ENCODE measurements around the gene CTSD.
"Not testable (repeated sequence)": the region's sequence is repeated elsewhere in the genome, so short reads cannot be mapped to it uniquely, and the experiment has no call there.

The CTSD gene

GRCh38 chr11:1763796-1764661 is at the start of gene CTSD:
Gene CTSD (minus strand): TSS chr11:1763927. CDS start chr11:1763859, 68 bp downstream.
- peak; percentile 86 to 87 for DNase-seq

DNA sequence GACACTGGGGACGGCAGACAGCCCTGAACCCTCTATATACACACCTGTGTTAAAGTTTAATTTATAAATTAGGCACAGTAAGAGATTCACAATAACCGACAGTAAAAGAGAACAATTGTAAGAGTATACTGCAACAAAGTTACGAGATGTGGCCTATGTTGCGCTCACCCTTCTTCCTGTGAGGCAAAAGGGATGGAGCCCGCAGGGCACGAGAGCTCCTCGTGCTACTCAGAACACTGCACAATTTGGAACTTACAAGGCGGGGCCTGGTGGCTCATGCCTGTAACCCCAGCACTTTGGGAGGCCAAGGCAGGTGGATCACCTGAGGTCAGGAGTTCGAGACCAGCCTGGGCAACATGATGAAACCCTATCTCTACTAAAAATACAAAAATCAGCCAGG is 49.6 kb upstream of the CTSD start:
- DNase-seq: not testable (repeated sequence)

- DNase-seq: no peak
Observed at GRCh38 chr11:1812801-1813200, 49.1 kb upstream of the CTSD start.

- no peak for DNase-seq
Observed at GRCh38 chr11:1812274-1812673, 48.5 kb upstream of the CTSD start.

DNA sequence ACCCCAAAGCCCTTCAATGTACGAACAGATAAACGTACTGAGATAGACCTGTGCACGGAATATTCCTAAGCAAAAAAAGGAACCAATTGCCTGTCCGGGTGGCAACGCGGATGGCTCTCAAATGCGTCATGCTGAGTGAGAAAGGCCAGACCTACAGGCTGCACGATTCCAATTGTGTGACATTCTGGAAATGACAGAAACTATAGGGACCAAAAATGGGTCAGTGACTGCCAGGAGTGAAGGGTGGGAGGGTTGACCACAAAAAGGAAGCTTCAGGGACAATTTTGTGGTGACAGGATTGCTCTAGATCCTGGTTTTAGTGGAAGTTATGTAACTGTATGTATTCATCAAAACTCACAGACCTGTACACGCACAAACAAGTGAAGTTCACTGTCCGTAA is 47.0 kb upstream of the CTSD start:
- peak in 1 of 2 donors; percentile 29 for DNase-seq

GRCh38 chr11:1807264-1807995 is 43.7 kb upstream of the CTSD start:
- DNase-seq: no peak

DNA sequence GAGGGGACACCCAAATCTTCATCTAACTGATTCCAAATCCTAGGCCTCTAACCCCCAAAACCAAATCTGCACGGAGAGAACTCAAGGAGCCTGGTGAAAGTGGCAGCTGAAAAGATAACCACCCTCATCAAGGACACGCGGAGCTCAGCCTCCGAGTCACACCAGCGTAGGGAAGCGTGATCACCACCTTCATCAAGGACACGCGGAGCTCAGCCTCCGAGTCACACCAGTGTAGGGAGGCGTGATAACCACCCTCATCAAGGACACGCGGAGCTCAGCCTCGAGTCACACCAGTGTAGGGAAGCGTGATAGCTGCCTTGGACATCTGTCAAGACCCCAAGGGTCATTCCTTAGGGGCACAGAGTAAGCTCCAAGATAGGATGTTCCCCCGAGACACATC is 41.8 kb upstream of the CTSD start:
- DNase-seq: no peak

- DNase-seq: not testable (repeated sequence)
Observed at GRCh38 chr11:1803835-1804519, 40.2 kb upstream of the CTSD start.

- DNase-seq: no peak
Observed at GRCh38 chr11:1803246-1803645, 39.5 kb upstream of the CTSD start.

- no peak for DNase-seq
Observed at GRCh38 chr11:1797391-1798125, 33.8 kb upstream of the CTSD start.

GRCh38 chr11:1796413-1797011 is 32.8 kb upstream of the CTSD start:
- DNase-seq: no peak

DNA sequence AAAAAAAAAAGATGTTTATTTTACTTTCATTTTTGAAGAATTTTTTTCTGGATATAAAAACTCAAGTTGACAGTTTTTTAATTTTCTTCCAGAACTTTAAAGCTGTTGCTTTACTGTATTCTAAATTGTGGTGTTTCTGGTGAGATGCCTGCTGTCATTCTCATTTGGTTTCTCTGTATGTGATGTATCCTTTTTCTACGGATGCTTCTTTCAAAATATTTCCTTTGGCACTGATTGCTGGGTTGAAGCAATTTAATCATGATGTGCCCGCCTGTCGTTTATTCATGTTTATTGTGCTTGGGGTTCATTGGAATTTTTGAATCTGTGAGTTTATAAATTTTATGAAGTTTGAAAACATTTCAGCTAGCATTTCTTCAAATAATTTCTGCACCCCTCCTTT is 29.4 kb upstream of the CTSD start:
- no peak for DNase-seq

- no peak for DNase-seq
Observed at GRCh38 chr11:1792461-1792860, 28.7 kb upstream of the CTSD start.

- DNase-seq: no peak
Observed at GRCh38 chr11:1791912-1792311, 28.2 kb upstream of the CTSD start.

DNA sequence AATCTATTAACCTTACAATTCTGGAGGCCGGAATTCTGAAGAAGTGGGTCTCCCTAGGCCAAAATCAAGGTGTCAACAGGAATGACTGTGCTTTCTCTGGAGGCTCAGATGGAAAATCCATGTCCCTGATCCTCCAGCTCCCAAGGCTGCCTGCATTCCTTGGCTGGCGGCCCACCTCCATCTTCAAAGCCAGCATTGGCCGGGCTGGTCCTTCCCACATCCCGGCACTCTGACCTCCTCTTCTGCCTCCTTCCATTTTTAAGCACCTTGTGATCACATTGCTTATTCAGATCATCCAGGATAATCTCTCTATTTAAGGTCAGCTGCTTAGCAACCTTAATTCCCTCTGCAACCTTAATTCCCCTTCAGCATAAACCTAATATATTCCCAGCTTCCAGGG is 22.7 kb upstream of the CTSD start:
- DNase-seq: no peak

DNA sequence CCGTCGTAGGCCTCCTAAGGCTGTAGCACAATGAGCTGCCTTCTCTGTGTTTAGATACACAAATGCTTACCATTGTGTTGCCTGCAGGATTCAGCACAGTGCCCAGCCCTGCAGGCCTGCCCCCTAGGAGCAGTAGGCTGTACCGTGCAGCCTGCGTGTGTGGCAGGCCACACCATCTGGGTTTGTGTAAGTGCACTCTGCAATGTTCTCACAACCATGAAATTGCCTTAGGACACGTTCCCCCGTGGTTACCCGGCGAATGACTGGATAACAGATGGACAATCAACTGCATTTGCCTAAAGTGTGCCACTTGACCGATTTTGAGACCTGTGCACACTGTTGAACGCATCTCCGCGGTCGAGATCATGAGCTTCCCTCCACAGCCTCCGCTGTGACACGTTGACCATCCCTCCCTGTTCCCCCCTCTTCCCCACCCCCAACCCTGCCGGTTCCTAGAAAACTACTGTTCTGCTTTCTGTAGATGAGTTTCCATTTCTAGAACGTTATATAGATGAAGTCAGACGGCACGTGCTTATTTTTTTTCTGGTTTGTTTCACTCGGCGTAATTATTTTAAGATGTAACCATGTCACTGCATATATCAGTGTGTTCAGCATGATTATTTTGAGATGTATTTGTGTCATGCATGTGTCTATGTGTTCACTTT is 22.2 kb upstream of the CTSD start:
- DNase-seq: peak in 1 of 2 donors; percentile 37

GRCh38 chr11:1784761-1785650 is 21.3 kb upstream of the CTSD start:
- DNase-seq: no peak

DNA sequence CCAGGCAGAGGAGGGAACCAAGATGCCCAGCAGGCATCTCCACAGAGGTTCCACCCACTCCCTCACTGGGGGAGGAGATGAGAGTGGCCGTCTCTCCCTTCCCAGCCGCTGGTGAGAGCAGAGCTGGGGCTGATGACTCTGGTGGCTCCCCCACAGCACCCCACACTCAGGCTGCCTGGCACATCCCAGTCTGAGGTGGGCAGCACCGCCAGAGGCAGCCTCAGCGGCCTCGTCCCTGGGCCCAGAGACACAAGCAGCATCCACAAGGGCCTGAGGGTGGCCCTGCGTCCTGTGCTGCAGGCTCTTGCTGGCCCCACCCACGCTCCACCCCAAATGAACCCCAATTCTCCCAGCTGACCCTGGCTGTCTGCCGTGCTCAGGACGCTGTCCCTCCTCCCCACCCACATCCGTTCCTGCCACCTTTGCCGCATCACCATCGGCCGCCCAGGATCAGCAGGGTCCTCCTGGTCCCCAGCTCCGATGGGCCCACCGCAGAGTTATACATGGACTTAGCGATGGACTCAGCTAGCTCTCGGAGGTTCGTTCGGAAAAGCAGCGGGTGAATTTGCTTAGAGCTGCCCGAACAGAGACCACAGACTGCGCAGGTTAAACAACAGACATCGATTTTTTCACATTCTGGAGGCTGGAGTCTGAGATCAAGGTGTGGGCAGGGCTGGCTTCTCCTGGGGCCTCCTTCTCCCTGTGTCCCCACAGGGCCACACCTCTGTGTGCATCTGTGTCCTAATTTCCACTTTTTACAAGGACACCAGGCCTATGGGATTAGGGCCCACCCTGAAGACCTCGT is 20.2 kb upstream of the CTSD start:
- DNase-seq: no peak

DNA sequence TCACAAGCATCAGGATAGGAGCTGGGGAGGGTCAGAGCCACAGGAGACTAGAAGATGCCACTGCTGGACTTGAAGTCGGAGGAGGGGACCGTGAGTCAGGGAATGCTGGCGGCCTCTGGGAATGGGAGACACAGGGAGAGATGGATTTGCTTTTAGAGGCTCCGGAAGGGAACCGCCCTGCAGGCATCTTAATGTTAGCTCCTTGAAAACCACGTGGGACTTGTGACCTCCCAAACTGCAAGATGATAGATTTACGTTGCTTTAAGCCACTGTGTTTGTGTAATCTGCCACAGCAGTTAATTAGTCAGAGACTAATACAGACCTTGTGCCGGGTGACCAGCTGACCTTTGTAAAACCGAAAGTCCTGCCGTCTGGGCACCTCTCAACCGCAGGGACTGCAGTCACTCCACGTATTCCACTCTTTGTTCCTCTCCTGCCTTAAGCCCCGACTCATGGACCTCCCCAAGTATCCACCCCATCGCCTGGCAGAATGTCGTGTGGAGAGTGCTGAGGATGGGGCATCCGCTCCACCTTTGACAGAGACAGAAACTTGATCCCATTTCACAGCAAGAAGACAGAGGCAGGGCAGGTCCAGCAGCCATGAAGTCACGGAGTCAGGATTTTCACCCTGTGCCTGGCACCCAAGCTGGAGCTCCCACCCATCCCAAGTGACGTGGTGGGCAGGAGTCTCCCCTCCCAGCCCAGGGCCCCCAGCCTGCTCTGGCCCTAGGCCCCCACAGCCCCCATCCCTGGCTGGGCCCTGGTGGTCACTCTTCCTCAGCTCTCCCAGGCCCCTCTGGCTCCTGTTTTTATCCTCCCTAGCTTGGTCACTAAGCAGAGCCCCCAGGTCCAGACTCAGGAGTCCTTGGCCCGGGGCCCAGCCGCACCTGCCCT is 19.4 kb upstream of the CTSD start:
- peak in 1 of 2 donors; percentile 65 for DNase-seq

All from CD4-positive, alpha-beta T cell treated with Interleukin-1 beta for 1 hour (primary cell).